HAP-1 (cell line): ENCODE results near the gene CSNK2A1.

Experiments
- DNase-seq, 2 experiments: peaks; one replicate each; pipeline ENCODE4 v3.0.0-alpha.2; 2016 to 2020; ENCODE audit warnings: low spot score in 2 of 2
- H3K27me3 ChIP-seq: fragments of 250-450 bp; sonication (Bioruptor Pico); 2 replicates; pipeline ENCODE4 v1.5.1; 2020; ENCODE audit warnings: low read depth, mild to moderate bottlenecking, moderate library complexity
- H3K36me3 ChIP-seq: fragments of 250-450 bp; sonication (Bioruptor Pico); replicated peaks from 2 replicates; pipeline ENCODE4 v1.5.1; 2020; ENCODE audit warnings: mild to moderate bottlenecking
- H3K4me1 ChIP-seq: fragments of 250-450 bp; sonication (Bioruptor Pico); 2 replicates; pipeline ENCODE4 v1.5.1; 2020; ENCODE audit warnings: mild to moderate bottlenecking
- H3K4me3 ChIP-seq: fragments of 250-450 bp; sonication (Bioruptor Pico); 2 replicates; pipeline ENCODE4 v1.5.1; 2020; ENCODE audit warnings: mild to moderate bottlenecking, moderate library complexity
- H3K9me3 ChIP-seq: fragments of 250-450 bp; sonication (Bioruptor Pico); 2 replicates; pipeline ENCODE4 v1.5.1; 2020; ENCODE audit warnings: mild to moderate bottlenecking, moderate library complexity
- in situ Hi-C: fragments of 300-500 bp; cut with MboI; formaldehyde crosslinking; loops from 3 replicates; pipeline ENCODE4 v1.14.3; 2020; ENCODE audit warnings: low sequenced_read_pairs, inconsistent platforms, mixed read lengths

Gene CSNK2A1

DNA sequence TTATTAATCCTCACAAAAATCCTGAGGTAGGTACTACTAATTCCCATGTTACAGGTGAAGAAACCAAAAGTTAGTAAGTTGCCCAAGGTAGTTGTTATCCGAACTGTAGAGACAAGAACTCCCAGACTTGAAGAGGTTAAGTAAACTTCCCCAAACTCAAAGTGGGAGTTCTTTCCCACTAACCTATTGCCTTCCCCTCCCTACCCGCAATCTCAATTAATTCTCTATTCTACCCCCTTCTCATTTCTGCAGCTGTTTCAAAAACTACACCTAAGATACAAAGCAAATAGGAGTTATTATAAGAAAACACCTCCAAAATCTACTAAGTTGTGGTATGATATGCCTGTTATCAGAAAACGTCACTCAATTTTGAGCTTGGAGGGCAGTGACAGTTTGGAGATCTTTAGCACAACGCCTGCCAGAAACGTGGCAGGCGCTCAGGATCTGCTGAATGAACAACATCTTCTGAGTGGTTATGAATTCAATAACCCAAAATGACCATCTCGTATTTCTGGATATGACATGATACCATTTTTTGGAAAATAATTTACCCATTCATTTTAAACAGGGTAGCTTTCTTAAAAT is 7.1 kb downstream of the CSNK2A1 start:
- DNase-seq = no peak
- peaks cover 25% of the 10 kb centered on the region for H3K36me3 ChIP-seq
- no peak overlapping the region for H3K4me3 ChIP-seq
- no peaks in the 10 kb centered on the region for H3K27me3 ChIP-seq
- in situ Hi-C loops = no loop called here
- peaks cover 22% of the 10 kb centered on the region for H3K9me3 ChIP-seq
- peaks cover 20% of the 10 kb centered on the region for H3K4me1 ChIP-seq

DNA sequence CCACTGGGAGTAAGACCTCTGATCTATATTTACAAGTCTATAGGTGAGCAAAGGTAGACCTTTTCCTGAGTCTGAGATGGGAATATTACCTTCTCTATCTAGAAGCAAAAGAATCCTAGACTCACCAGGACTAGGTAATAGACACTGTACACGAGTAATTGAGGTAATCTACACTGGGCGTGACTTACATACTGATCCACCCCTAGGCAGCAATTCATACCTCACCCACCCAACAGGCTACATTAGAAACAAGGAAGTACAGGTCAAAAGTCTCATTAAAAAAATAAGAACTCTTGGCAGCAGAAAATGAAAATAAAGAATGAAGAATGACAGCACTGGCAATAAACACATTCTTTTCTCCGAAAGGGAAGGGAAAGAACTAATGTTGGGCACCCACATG is 7.6 kb downstream of the CSNK2A1 start:
- no peak for DNase-seq
- Histone ChIP-seq H3K4me3 (no peak overlapping the region), H3K4me1 (peaks cover 20% of the 10 kb centered on the region), H3K36me3 (peaks cover 19% of the 10 kb centered on the region), H3K27me3 (no peaks in the 10 kb centered on the region), H3K9me3 (peaks cover 17% of the 10 kb centered on the region)
- in situ Hi-C loops = no loop called here

DNA sequence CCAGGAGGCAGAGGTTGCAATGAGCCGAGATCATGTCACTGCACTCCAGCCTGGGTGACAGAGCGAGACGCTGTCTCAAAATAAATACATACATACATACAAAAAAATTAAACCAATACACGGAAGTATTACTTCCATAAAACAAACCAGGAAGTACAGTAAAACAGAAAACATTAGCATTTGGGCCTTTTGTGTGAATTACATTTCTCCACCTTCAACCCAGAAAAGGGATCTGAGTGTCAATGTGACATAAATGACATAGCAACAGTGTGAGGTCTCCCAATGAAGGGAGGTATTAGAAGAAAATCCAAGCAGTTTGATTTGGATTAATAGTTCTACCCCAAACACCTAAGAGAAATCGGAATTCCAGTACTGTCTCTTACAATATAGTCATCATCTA is 10.1 kb downstream of the CSNK2A1 start:
- peaks cover 20% of the 10 kb centered on the region for H3K4me1 ChIP-seq
- H3K9me3 ChIP-seq = no peaks in the 10 kb centered on the region
- H3K36me3 ChIP-seq = peaks cover 13% of the 10 kb centered on the region
- in situ Hi-C loops = no loop called here
- DNase-seq = no peak
- no peaks in the 10 kb centered on the region for H3K27me3 ChIP-seq
- no peak overlapping the region for H3K4me3 ChIP-seq

DNA sequence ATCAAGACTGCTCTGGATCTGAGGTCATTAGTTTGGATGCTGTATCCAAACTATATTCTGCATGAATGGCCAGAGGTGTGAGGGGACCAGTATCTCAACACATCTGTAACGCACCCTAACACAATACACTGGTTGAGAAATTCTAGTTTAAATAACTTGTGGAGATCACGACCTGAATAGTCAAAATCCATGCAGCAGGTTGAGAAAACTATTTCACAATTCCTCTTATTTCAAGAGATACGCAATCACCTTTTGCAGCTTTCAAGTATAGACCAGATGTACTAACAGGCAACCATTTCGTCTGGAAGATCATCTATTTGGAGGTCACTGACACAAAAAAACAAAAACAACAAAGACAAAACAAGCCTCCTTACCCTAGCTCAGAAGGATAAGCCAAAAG is 11.1 kb downstream of the CSNK2A1 start:
- Histone ChIP-seq H3K9me3 (no peaks in the 10 kb centered on the region), H3K4me1 (peaks cover 15% of the 10 kb centered on the region), H3K36me3 (peaks cover 18% of the 10 kb centered on the region), H3K4me3 (no peak overlapping the region), H3K27me3 (no peaks in the 10 kb centered on the region)
- in situ Hi-C loops = no loop called here
- DNase-seq = no peak

DNA sequence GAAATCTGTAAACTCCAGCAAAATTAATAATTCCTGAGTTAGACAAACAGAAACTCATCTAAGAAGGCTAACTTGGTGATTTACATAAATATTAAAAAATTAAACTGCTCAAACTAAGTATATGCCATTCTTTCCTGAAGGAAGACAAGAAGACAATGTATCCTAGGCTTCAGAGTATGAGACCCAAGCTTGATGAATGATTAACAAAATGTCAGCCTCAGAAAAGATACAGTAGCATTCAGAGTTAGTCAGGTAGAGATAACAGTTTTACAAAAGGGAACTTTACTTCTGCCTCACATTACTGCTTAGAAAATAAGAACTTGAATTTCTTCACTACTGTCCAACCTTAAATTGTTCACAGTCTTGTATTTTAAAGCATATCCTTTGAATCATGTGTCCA is 12.0 kb downstream of the CSNK2A1 start:
- in situ Hi-C loops = no loop called here
- DNase-seq = no peak
- H3K36me3 ChIP-seq = peaks cover 26% of the 10 kb centered on the region
- no peak overlapping the region for H3K4me3 ChIP-seq
- peaks cover 9% of the 10 kb centered on the region for H3K4me1 ChIP-seq
- no peaks in the 10 kb centered on the region for H3K9me3 ChIP-seq
- no peaks in the 10 kb centered on the region for H3K27me3 ChIP-seq

DNA sequence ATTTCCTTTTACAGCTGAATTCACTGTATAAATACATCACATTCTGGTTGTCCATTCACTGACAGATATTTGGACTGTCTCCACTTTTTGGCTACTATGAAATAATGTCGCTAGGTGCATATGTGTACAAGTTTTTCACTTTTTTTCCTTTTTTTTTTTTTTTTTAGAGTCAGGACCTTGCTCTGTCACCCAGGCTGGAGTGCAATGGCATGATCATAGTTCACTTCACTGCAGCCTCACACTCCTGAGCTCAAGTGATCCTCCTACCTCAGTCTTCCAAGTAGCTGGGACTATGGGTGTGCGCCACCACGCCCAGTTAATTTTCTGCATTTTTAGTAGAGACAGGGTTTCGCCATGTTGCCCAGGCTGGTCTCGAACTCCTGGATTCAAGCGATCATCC is 13.3 kb downstream of the CSNK2A1 start:
- no peak overlapping the region for H3K4me3 ChIP-seq
- H3K27me3 ChIP-seq = no peaks in the 10 kb centered on the region
- DNase-seq = no peak
- peaks cover 32% of the 10 kb centered on the region for H3K36me3 ChIP-seq
- in situ Hi-C loops = no loop called here
- no peaks in the 10 kb centered on the region for H3K9me3 ChIP-seq
- peaks cover 6% of the 10 kb centered on the region for H3K4me1 ChIP-seq

DNA sequence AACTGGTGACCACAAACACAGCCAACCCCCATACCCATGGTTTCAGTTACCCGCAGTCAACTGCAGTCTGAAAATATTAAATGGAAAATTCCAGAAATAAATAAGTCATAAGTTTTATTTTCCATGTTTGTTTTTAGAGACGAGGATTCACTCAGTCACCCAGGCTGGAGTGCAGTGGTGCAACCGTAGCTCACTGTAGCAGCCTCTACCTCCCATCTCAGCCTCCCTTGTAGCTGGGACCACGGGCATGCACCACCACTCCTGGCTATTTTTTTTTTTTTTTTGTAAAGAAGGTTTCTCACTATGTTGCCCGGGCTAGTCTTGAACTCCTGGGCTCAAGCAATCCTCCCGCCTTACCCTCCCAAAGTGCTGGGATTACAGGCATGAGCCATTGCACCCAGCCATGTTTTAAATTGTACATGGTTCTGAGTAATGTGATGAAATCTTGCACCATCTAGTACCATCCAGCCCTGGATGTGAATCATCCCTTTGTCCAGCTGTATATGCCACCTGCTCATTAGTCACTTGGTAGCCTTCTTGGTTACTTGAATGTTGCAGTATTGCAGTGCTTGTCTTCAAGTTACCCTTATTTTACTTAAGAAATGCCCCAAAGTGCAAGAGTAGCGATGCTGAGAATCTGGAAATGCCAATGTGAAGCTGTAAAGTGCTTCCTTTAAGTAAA is 14.5 kb downstream of the CSNK2A1 start:
- peaks cover 1% of the 10 kb centered on the region; the same call in 1 of the 2 replicates for H3K4me1 ChIP-seq
- in situ Hi-C loops = no loop called here
- H3K27me3 ChIP-seq = no peaks in the 10 kb centered on the region
- H3K4me3 ChIP-seq = no peak overlapping the region
- H3K36me3 ChIP-seq = peaks cover 32% of the 10 kb centered on the region
- H3K9me3 ChIP-seq = no peaks in the 10 kb centered on the region
- no peak for DNase-seq

DNA sequence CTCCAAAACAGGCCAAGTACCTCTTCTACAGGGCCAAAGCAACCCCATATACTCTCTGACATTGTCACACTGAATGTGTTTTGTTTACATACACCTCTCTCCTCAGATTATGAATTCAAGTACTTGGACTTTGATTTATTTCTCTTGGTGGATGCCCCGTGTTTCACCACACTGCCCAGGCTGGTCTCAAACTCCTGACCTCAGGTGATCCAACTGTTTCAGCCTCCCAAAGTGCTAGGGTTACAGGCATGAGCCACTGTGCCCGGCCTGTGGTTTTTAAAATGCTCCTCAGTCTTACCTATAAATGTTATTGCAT is 16.1 kb downstream of the CSNK2A1 start:
- no peaks in the 10 kb centered on the region for H3K4me1 ChIP-seq
- DNase-seq = no peak
- H3K9me3 ChIP-seq = 0 out of 2 replicates have a peak, but pooled peaks cover 3% of the 10 kb centered on the region
- no peaks in the 10 kb centered on the region for H3K27me3 ChIP-seq
- H3K4me3 ChIP-seq = no peak overlapping the region
- peaks cover 35% of the 10 kb centered on the region for H3K36me3 ChIP-seq
- in situ Hi-C loops = no loop called here

DNA sequence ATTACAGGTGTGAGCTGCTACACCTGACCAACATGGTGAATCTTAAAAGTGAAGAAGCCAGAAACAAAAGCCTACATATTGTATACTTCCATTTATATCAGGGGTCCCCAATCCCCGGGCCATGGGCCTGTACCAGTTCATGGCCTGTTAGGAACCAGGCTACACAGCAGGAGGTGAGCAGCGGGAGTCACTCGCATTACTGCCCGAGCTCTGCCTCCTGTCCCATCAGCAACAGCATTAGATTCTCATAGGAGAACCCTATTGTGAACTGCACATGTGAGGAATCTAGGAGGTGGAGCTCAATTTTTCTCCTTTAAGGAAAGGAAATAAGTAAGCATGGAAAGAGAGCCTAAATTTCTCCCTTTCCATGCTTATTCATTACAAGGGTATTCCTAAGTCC is 21.7 kb downstream of the CSNK2A1 start:
- no peak for DNase-seq
- H3K4me1 ChIP-seq = no peaks in the 10 kb centered on the region
- peaks cover 18% of the 10 kb centered on the region for H3K36me3 ChIP-seq
- no peaks in the 10 kb centered on the region for H3K27me3 ChIP-seq
- in situ Hi-C loops = no loop called here
- H3K9me3 ChIP-seq = peaks cover 3% of the 10 kb centered on the region; the same call in 1 of the 2 replicates
- H3K4me3 ChIP-seq = no peak overlapping the region

DNA sequence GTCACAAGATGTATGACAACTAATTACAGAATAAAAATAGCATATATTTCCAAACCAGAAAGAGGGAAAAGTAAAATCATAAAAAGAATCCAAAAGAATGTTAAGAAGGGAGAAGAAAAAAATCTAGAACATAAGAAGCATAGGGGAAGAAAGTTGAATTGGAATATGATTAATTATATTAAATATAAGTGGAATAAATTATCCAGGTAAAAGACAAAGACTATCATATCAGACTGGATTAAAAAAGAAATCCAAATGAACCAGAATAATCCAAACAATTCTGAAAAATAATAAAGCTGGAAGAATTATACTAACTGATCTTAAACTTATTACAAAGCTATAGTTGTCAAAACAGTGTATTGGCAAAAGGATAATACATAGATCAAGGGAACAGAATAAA is 23.6 kb downstream of the CSNK2A1 start:
- H3K27me3 ChIP-seq = no peaks in the 10 kb centered on the region
- in situ Hi-C loops = no loop called here
- no peaks in the 10 kb centered on the region for H3K4me1 ChIP-seq
- peaks cover 3% of the 10 kb centered on the region; the same call in 1 of the 2 replicates for H3K9me3 ChIP-seq
- peaks cover 14% of the 10 kb centered on the region for H3K36me3 ChIP-seq
- no peak for DNase-seq
- H3K4me3 ChIP-seq = no peak overlapping the region

DNA sequence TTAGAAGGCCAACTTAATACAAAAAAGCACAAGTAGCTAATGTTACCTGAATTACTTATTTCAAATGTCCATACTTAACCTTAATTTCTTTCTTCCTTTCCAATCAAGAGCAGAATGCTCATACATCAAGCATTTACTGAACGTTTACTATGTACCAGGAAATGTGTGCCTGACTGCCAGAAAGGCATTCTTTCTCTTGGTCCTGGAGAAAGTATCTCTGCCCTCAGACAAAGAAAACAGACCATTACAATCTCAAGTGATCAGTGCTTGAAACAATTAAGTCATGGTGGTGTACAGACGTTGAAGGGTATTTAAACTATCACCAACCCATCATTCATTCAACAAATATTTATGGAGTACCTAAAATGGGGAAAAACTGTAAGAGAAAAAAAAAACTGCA is 26.4 kb downstream of the CSNK2A1 start:
- in situ Hi-C loops = no loop called here
- Histone ChIP-seq H3K27me3 (no peaks in the 10 kb centered on the region), H3K4me1 (no peaks in the 10 kb centered on the region), H3K9me3 (no peaks in the 10 kb centered on the region; the same call in 1 of the 2 replicates), H3K36me3 (peaks cover 3% of the 10 kb centered on the region; the same call in 1 of the 2 replicates), H3K4me3 (no peak overlapping the region)
- DNase-seq = no peak

DNA sequence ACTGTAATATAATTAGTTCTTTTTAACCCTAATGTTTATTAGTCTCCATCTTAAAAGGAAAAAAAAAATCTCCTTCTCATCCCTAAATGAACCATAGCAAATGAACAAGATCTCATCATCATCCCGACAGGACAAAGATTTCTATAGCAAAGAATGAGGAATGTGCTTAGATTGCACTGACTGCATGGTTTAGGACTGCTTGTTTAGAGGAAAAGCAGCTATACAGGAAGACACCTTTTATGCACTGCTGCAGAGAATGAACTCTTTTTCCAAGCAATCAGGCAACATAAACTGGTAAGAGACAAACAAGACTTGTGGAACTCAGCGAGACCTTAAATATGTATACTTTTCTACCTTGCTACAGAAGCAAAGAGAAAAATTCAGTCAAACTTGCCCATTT is 26.8 kb downstream of the CSNK2A1 start:
- Histone ChIP-seq H3K4me3 (no peak overlapping the region), H3K36me3 (peaks cover 3% of the 10 kb centered on the region; the same call in 1 of the 2 replicates)
- in situ Hi-C loops = no loop called here

DNA sequence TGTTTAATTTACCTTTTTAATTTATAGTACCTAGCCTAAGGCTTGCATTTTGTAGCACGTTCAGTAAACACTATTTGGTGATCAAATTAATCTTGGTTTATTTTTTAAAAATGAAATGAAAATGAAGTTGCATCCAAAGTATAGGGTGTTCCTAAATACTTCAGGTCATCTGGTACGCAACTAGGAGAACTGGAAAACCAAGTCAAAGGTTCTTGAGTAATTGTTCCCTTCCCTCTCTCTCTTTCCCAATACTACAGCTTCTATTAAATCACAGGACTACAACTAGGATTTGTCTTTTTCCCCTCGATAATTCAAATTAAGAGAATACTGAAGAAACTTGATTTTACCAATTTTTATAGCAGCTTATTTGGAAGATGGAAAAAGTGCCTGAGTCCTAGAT is 27.9 kb downstream of the CSNK2A1 start:
- Histone ChIP-seq H3K9me3 (no peaks in the 10 kb centered on the region; the same call in 1 of the 2 replicates), H3K4me3 (no peak overlapping the region), H3K27me3 (no peaks in the 10 kb centered on the region), H3K36me3 (peaks cover 3% of the 10 kb centered on the region; the same call in 1 of the 2 replicates), H3K4me1 (no peaks in the 10 kb centered on the region)
- no peak for DNase-seq
- in situ Hi-C loops = no loop called here

More for the DNA sequence above, 26.8 kb downstream of the CSNK2A1 start:
- H3K4me1 ChIP-seq = no peaks in the 10 kb centered on the region
- no peak for DNase-seq
- H3K9me3 ChIP-seq = no peaks in the 10 kb centered on the region; the same call in 1 of the 2 replicates
- H3K27me3 ChIP-seq = no peaks in the 10 kb centered on the region

DNA sequence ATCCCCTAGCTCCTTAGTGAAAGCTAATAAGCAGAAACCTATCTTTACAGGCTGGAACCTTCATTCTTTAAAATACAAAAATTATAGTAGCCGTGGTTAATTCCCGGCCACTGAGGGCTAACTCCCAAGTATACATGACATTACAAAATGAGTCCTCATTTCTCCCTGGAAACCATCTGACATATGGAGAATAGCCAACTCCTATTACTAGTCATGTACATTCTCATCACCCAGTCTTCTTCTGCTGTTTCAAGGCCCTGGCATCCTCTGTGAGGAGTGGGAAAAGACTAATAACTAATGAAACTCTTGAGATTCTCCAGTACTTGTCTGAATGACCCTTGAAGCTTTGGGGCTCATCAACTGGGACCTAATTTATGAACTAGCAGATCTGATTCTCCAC is 30.2 kb downstream of the CSNK2A1 start:
- in situ Hi-C loops = no loop called here
- H3K27me3 ChIP-seq = no peaks in the 10 kb centered on the region
- H3K36me3 ChIP-seq = peaks cover 8% of the 10 kb centered on the region
- no peak overlapping the region for H3K4me3 ChIP-seq
- no peak for DNase-seq
- H3K9me3 ChIP-seq = no peaks in the 10 kb centered on the region
- H3K4me1 ChIP-seq = no peaks in the 10 kb centered on the region
